K562 (cell line): ENCODE measurements around the gene TLCD4. TPM values are rescaled to one million over a fixed set of nuclear protein-coding genes. Genes with fewer than 3 reads are reported as not detected.

Experiments
- ADNP ChIP-seq: fragments of 200-800 bp; sonication (Bioruptor generic); IDR thresholded peaks from 2 replicates; pipeline ENCODE4 v1.6.1; 2016; ENCODE audit warnings: missing genetic modification characterization, missing compliant biosample characterization
- DIDO1 ChIP-seq: fragments of 450-650 bp; IDR thresholded peaks from 2 replicates; pipeline ENCODE4 v1.6.1; 2016; ENCODE audit warnings: low read depth, missing biosample characterization, missing genetic modification characterization
- E2F4 ChIP-seq: sonication (generic); formaldehyde crosslinking; IDR thresholded peaks from 2 replicates; pipeline ENCODE4 v1.8.0; 2022; ENCODE audit warnings: mild to moderate bottlenecking, low read depth, missing genetic modification reagents
- E2F5 ChIP-seq: sonication (generic); formaldehyde crosslinking; IDR thresholded peaks from 2 replicates; pipeline ENCODE4 v1.8.0; 2022; ENCODE audit warnings: mild to moderate bottlenecking, missing genetic modification reagents
- FOXP4 ChIP-seq: sonication (generic); formaldehyde crosslinking; IDR thresholded peaks from 2 replicates; pipeline ENCODE4 v1.8.0; 2022; ENCODE audit warnings: mild to moderate bottlenecking, missing genetic modification reagents, borderline replicate concordance
- HLTF ChIP-seq: fragments of 450-650 bp; IDR thresholded peaks from 2 replicates; pipeline ENCODE4 v1.6.1; 2016
- MXD1 ChIP-seq: fragments of 250-450 bp; sonication (Bioruptor Pico); IDR thresholded peaks from 2 replicates; pipeline ENCODE4 v1.8.0; 2021; ENCODE audit warnings: borderline replicate concordance, mild to moderate bottlenecking, moderate library complexity; ENCODE audit not compliant: poor library complexity, severe bottlenecking
- NONO ChIP-seq, 2 experiments: fragments of 200-400 bp in 1 of 2; fragments of 450-650 bp in 1 of 2; formaldehyde crosslinking in 1 of 2; IDR thresholded peaks; 2 replicates each; pipeline ENCODE4 v1.6.1; 2017; ENCODE audit warnings: low read depth in 2 of 2, mild to moderate bottlenecking in 2 of 2, moderate library complexity in 2 of 2, low read length in 1 of 2
- SRSF1 ChIP-seq: fragments of 200-400 bp; formaldehyde crosslinking; IDR thresholded peaks from 2 replicates; pipeline ENCODE4 v1.6.1; 2017; ENCODE audit warnings: mild to moderate bottlenecking, low read depth, low read length, moderate library complexity
- THAP7 ChIP-seq: fragments of 250-450 bp; sonication (Bioruptor Pico); IDR thresholded peaks from 2 replicates; pipeline ENCODE4 v1.5.0; 2021
- ZMIZ1 ChIP-seq, 2 experiments: fragments of 150-350 bp in 1 of 2; IDR thresholded peaks; 2 replicates each; pipeline ENCODE4 v1.6.1; 2012 to 2016; ENCODE audit warnings: low read depth in 2 of 2, low read length in 2 of 2, mild to moderate bottlenecking in 1 of 2, moderate library complexity in 1 of 2
- ZNF609 ChIP-seq: sonication (generic); formaldehyde crosslinking; IDR thresholded peaks from 2 replicates; pipeline ENCODE4 v1.8.1; 2023; ENCODE audit warnings: missing genetic modification reagents, mild to moderate bottlenecking, borderline replicate concordance
- polyA plus RNA-seq, 8 experiments: library from polyadenylated mRNA; depleted of rRNA in 4 of 8; stranded (reverse) in 5 of 8; unstranded in 3 of 8; fragments of >200 nt; fragmentation: Nextera tagmentation in 2 of 8; fragmentation: Illumina TruSeq in 1 of 8; extraction: Ambion mirVana in 2 of 8; extraction: Trizol in 1 of 8; gene quantifications; 2 replicates each; pipeline versions ENCODE4 v1.2.1 to v1.2.3, GENCODE V29; 2011 to 2014; ENCODE audit warnings: inconsistent platforms in 1 of 8, missing spikeins in 1 of 8
- total RNA-seq, 7 experiments: library from RNA; depleted of rRNA in 6 of 7; stranded (reverse); fragments of >200 nt in 6 of 7; fragmentation: Illumina TruSeq in 2 of 7; extraction: Trizol in 2 of 7; gene quantifications; 2 replicates each; pipeline versions ENCODE4 v1.2.1 to v1.2.3, GENCODE V29; 2011 to 2021; ENCODE audit warnings: low replicate concordance in 1 of 7

Gene TLCD4
- total and polyA plus RNA-seq, 9 of the 15 experiments (the other 6 are each of a cell fraction or from before 2014, with no cell fraction given) = 3.5 to 19.8 (median 7.6) TPM

- TF ChIP-seq ZNF609 (CRISPR knock-in tag) = no peak
- TF ChIP-seq ADNP (tag) = no peak
- no peak for TF ChIP-seq SRSF1
- TF ChIP-seq FOXP4 (CRISPR knock-in tag) = no peak
- TF ChIP-seq ZMIZ1 (IDR thresholded peaks at IDR 0.05; ENCODE audit: low read depth in 2 of 2, low read length in 2 of 2) = peak in 1 of 2 experiments; percentile 41; a peak in 2 of 4 replicates
- TF ChIP-seq DIDO1 (tag) = no peak
- no peak for TF ChIP-seq E2F5
- no peak for TF ChIP-seq E2F4 (CRISPR knock-in tag)
- TF ChIP-seq MXD1 (CRISPR knock-in tag) = no peak
- TF ChIP-seq HLTF = no peak
- no peak for TF ChIP-seq THAP7 (CRISPR knock-in tag)
- no peak for TF ChIP-seq NONO (IDR thresholded peaks at IDR 0.05; ENCODE audit: low read depth in 2 of 2, low read length in 1 of 2)
Measured at GRCh38 chr1:95085376-95085775, 31.8 kb upstream of the TLCD4 start (continued).
